GM19193 (cell line): Measurements from ENCODE around the gene GJD3.

Source experiments
- POLR2A ChIP-seq: IDR thresholded peaks from 4 replicates; pipeline ENCODE4 v1.6.1; 2011; ENCODE audit not compliant: insufficient read depth, insufficient read length; ENCODE audit errors: extremely low read depth

The GJD3 gene

GRCh38 chr17:40366861-40367518, 2.5 kb upstream of the GJD3 start:
- TF ChIP-seq POLR2A, result no peak

- no peak for TF ChIP-seq POLR2A
Observed at GRCh38 chr17:40366076-40366860, 1.7 kb upstream of the GJD3 start.

GRCh38 chr17:40364906-40365305, 369 bp upstream of the GJD3 start:
- TF ChIP-seq POLR2A, result no peak

- TF ChIP-seq POLR2A, result no peak
Observed at GRCh38 chr17:40363111-40363827, 1.3 kb downstream of the GJD3 start.

GRCh38 chr17:40362696-40363110, 1.8 kb downstream of the GJD3 start:
- peak; percentile 33 for TF ChIP-seq POLR2A

- TF ChIP-seq POLR2A, result no peak
Observed at GRCh38 chr17:40361925-40362695, 2.4 kb downstream of the GJD3 start.

- TF ChIP-seq POLR2A, result no peak
Observed at GRCh38 chr17:40361063-40361924, 3.2 kb downstream of the GJD3 start.

- TF ChIP-seq POLR2A, result no peak
Observed at GRCh38 chr17:40360091-40360490, 4.4 kb downstream of the GJD3 start.

- TF ChIP-seq POLR2A, result no peak
Observed at GRCh38 chr17:40358323-40359038, 6.1 kb downstream of the GJD3 start.

GRCh38 chr17:40356990-40357881, 7.3 kb downstream of the GJD3 start:
- no peak for TF ChIP-seq POLR2A

GRCh38 chr17:40355804-40356758, 8.5 kb downstream of the GJD3 start:
- no peak for TF ChIP-seq POLR2A
